Nephron progenitor cell (in vitro differentiated cells): ENCODE results near the gene KIAA1549.

Experiments used
- DNase-seq: peaks from one replicate; pipeline ENCODE4 v3.0.0; 2021
- H3K27ac Mint-ChIP-seq: 2 replicates; pipeline ENCODE4 v1.8.0; 2021; ENCODE audit warnings: mild to moderate bottlenecking, moderate library complexity, mixed read lengths
- H3K27me3 Mint-ChIP-seq: 2 replicates; pipeline ENCODE4 v1.8.0; 2021; ENCODE audit warnings: mild to moderate bottlenecking, low read depth, mixed read lengths; ENCODE audit not compliant: poor library complexity
- H3K36me3 Mint-ChIP-seq: 2 replicates; pipeline ENCODE4 v1.8.0; 2021; ENCODE audit warnings: low read depth, mixed read lengths
- H3K4me1 Mint-ChIP-seq: 2 replicates; pipeline ENCODE4 v1.8.0; 2021; ENCODE audit warnings: mixed read lengths
- H3K4me3 Mint-ChIP-seq: 2 replicates; pipeline ENCODE4 v1.8.0; 2021; ENCODE audit warnings: mild to moderate bottlenecking, moderate library complexity, mixed read lengths
- H3K9me3 Mint-ChIP-seq: 2 replicates; pipeline ENCODE4 v1.8.0; 2021; ENCODE audit warnings: mild to moderate bottlenecking, moderate library complexity, mixed read lengths
- TF ChIP-seq, protein P1 (sequence below): fragments of 200-600 bp; sonication (generic); IDR thresholded peaks from 2 replicates; pipeline ENCODE4 v1.5.0; 2021; ENCODE audit warnings: antibody characterized with exemption

The KIAA1549 gene

DNA sequence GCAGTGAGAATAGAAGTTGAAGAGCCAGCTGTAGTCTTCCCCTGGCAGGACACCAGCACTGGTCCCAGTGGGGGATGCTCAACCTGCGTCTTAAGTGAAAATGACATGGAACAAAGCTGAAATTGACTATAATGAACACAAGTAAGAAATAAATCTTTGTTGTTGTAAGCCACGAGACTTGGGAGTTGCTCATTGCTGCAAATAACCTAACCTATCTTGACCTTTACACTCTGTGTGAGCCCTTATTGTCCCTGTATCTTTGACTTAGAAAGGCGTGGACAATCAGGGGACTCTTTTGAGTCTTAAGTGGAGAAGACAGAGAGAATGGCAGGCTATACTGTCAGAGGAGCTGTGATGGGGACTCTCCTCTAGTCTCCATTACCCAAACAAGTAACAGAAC lies 37.7 kb upstream of the KIAA1549 start:
- peaks cover 6% of the 10 kb centered on the region for H3K27me3 Mint-ChIP-seq
- DNase-seq, result no peak
- peaks cover 10% of the 10 kb centered on the region for H3K4me1 Mint-ChIP-seq
- no peak overlapping the region for H3K4me3 Mint-ChIP-seq
- TF ChIP-seq, protein P1, sequence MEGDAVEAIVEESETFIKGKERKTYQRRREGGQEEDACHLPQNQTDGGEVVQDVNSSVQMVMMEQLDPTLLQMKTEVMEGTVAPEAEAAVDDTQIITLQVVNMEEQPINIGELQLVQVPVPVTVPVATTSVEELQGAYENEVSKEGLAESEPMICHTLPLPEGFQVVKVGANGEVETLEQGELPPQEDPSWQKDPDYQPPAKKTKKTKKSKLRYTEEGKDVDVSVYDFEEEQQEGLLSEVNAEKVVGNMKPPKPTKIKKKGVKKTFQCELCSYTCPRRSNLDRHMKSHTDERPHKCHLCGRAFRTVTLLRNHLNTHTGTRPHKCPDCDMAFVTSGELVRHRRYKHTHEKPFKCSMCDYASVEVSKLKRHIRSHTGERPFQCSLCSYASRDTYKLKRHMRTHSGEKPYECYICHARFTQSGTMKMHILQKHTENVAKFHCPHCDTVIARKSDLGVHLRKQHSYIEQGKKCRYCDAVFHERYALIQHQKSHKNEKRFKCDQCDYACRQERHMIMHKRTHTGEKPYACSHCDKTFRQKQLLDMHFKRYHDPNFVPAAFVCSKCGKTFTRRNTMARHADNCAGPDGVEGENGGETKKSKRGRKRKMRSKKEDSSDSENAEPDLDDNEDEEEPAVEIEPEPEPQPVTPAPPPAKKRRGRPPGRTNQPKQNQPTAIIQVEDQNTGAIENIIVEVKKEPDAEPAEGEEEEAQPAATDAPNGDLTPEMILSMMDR, result no peak
- H3K27ac Mint-ChIP-seq, result peak overlapping the region; percentile 22
- no peaks in the 10 kb centered on the region for H3K36me3 Mint-ChIP-seq
- no peaks in the 10 kb centered on the region for H3K9me3 Mint-ChIP-seq

DNA sequence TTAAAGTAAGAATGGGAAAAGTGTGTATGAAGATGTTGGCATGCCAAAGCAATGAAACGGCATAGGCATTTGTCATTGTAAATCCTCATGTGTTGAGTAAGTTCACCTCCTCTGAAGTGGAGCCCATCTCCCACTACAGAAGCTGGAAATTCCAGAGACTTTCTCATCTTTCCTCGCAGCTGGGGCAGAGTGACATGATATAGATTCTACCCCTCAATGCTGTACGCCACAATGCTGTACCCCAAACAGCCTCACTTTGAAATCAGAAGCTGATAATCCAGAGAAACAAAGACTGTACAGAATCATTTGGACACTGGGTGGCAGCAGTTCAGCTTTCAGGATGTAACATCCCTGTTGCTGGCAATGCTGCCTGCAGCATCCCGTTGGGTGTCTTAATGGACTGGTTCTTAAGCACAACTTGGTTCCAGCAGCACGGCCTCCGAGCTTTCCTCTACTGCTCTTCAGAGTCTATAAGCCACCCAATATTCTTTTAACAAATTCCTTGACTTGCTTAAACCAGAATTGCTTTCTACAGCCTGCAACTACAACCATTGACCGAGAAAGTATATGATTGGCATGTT lies 35.8 kb upstream of the KIAA1549 start:
- no peak overlapping the region for H3K27ac Mint-ChIP-seq
- H3K9me3 Mint-ChIP-seq, result no peaks in the 10 kb centered on the region
- H3K4me1 Mint-ChIP-seq, result peaks cover 15% of the 10 kb centered on the region
- H3K27me3 Mint-ChIP-seq, result peaks cover 3% of the 10 kb centered on the region
- no peaks in the 10 kb centered on the region for H3K36me3 Mint-ChIP-seq
- DNase-seq, result peak; percentile 44
- TF ChIP-seq, protein P1, result peak; percentile 53
- H3K4me3 Mint-ChIP-seq, result no peak overlapping the region

DNA sequence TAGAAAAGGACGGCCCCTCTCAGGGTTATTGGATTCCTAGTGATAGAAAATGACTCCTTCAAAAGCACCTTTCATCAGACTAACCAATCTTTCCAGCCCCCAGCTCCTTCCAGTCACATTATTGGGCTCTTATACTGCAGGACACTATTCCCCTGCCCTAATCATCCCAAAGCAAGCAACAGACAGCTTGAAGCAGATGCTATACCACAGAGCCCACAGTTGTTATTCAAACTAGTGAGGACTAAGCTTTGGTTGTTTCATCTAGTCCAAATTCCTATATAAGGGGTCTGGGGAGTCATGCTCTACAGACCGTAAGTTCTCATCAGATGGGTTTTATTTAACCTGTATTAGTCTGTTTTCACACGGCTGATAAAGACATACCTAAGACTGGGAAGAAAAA lies 30.2 kb upstream of the KIAA1549 start:
- DNase-seq, result no peak
- H3K36me3 Mint-ChIP-seq, result no peaks in the 10 kb centered on the region
- TF ChIP-seq, protein P1, result no peak
- H3K4me3 Mint-ChIP-seq, result no peak overlapping the region
- H3K27ac Mint-ChIP-seq, result no peak overlapping the region
- H3K4me1 Mint-ChIP-seq, result peaks cover 4% of the 10 kb centered on the region
- H3K27me3 Mint-ChIP-seq, result peaks cover 4% of the 10 kb centered on the region
- H3K9me3 Mint-ChIP-seq, result peaks cover 13% of the 10 kb centered on the region

DNA sequence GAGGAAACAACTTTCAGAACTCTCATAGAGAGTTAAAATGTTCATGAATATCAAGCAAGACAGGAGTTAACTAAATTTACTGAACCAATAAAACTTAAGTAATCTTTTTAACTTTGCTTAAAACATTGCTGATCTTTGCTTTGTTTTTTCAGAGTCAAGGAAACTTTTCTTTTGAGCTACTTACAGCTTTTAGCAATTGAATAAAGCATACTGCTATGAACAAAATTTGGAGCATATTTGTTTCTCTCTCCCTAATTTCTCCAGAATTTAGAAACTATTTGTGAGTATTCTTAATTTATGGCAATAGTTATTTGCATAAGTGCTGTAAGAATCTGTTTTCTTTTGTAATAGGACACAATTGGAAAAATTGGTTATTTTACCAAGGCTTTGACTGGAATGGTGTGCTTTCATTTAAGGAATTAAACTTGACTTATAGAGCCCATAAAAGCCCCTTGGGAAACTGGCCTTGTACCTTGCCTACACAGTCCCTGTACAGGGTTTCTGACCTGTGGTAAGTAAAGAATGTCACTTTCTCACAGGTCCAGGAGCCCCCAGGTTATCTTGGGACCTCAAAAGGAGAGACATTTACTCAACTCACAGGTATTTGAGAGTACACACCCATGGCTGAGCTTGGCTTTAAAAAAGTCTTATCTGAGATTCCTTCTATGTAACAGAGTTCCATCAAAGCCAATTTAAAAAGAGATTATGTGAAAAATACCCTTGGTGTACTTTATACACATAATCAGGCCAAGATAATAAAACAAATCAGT lies 23.3 kb upstream of the KIAA1549 start:
- DNase-seq, result no peak
- Mint-ChIP-seq H3K4me1 (no peaks in the 10 kb centered on the region), H3K36me3 (no peaks in the 10 kb centered on the region), H3K27me3 (peaks cover 6% of the 10 kb centered on the region), H3K27ac (no peak overlapping the region), H3K4me3 (no peak overlapping the region), H3K9me3 (peaks cover 45% of the 10 kb centered on the region)
- TF ChIP-seq, protein P1, result no peak

DNA sequence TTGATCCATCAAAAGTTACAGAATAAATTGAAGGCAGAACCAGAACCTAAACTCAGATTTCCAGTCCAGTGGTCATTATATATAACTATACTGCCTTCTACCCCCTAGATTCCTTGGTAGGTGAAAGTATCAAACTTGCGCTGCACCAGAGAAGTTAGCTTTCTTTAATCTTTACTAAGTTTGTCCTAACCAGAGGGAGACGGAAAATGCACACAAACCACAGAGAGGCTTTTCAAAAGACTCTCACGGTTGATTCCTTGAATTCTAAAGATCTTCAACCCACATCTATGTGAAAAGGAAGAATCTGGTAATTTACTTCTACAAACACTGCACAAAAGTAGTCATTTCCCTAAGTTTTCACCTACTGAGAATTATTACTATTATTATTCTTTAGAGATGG lies 18.2 kb upstream of the KIAA1549 start:
- H3K9me3 Mint-ChIP-seq, result peaks cover 19% of the 10 kb centered on the region
- TF ChIP-seq, protein P1, result no peak

DNA sequence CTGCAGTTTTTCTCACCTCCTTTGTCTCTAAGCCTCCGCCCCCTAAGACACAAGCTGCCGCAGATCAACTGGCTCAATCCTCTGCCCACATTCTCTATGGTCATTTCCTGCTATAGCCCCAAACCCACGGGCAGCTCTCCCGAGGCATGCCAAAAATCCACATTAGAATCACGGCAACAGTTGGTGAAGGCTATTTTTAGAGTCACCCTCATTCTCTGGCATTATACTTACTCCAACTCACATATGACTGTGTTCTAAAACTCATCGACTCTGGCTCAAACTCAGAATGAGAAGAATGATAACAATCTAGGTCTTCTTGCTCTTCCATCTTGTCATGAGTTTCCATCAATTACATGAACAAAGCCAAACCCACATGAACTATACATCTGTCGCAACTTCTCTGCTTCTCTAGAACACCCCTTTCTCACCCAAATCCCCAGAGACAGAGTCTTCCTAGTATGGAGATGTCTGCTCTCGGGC lies 10.9 kb upstream of the KIAA1549 start:
- TF ChIP-seq, protein P1, result no peak
- Mint-ChIP-seq H3K4me3 (no peak overlapping the region), H3K27ac (no peak overlapping the region), H3K9me3 (peaks cover 24% of the 10 kb centered on the region), H3K36me3 (no peaks in the 10 kb centered on the region), H3K27me3 (peaks cover 5% of the 10 kb centered on the region), H3K4me1 (no peaks in the 10 kb centered on the region)
- DNase-seq, result no peak

More for the DNA sequence above, 18.2 kb upstream of the KIAA1549 start:
- no peak overlapping the region for H3K27ac Mint-ChIP-seq
- DNase-seq, result no peak
- no peaks in the 10 kb centered on the region for H3K36me3 Mint-ChIP-seq
- H3K4me3 Mint-ChIP-seq, result no peak overlapping the region
- H3K4me1 Mint-ChIP-seq, result no peaks in the 10 kb centered on the region
- H3K27me3 Mint-ChIP-seq, result peaks cover 3% of the 10 kb centered on the region
